Activated CD8-positive, alpha-beta T cell treated with anti-CD3 and anti-CD28 coated beads for 36 hours (primary cell): ENCODE data around the gene RBM42. TPM values are rescaled to one million over a fixed set of nuclear protein-coding genes. Genes with fewer than 3 reads are reported as not detected.
A peak's percentile ranks its signal among the peaks of the same experiment; 100 is the strongest.
"Not testable (repeated sequence)": the region's sequence is repeated elsewhere in the genome, so short reads cannot be mapped to it uniquely, and the experiment has no call there.

Source experiments
- ATAC-seq: fragments of 200-7000 bp; cut with Tn5 transposase; one replicate; pipeline ENCODE4 v1.10.0; 2021; ENCODE audit warnings: mild to moderate bottlenecking, moderate library complexity
- CTCF ChIA-PET: fragments of 350-600 bp; sonication (Branson Sonifier 250); formaldehyde crosslinking; loops from one replicate; lab custom pipeline; 2021; ENCODE audit warnings: antibody characterized with exemption; lab: Charles Lee
- POLR2A ChIA-PET: fragments of 350-600 bp; sonication (Branson Sonifier 250); formaldehyde crosslinking; loops from one replicate; lab custom pipeline; 2021; ENCODE audit warnings: antibody characterized with exemption; lab: Charles Lee
- DNase-seq: peaks from one replicate; pipeline ENCODE4 v3.0.0-alpha.2; 2020
- H3K27ac Mint-ChIP-seq: one replicate; pipeline ENCODE4 v1.8.0; 2021; ENCODE audit warnings: mild to moderate bottlenecking, mixed read lengths
- H3K27me3 Mint-ChIP-seq: one replicate; pipeline ENCODE4 v1.8.0; 2021; ENCODE audit warnings: mixed read lengths
- H3K36me3 Mint-ChIP-seq: one replicate; pipeline ENCODE4 v1.8.0; 2021; ENCODE audit warnings: low read depth, mixed read lengths
- H3K4me1 Mint-ChIP-seq: one replicate; pipeline ENCODE4 v1.8.0; 2021; ENCODE audit warnings: low read depth, mixed read lengths
- H3K4me3 Mint-ChIP-seq: one replicate; pipeline ENCODE4 v1.8.0; 2021; ENCODE audit warnings: mild to moderate bottlenecking, moderate library complexity, mixed read lengths
- H3K9me3 Mint-ChIP-seq: one replicate; pipeline ENCODE4 v1.8.0; 2021; ENCODE audit warnings: mixed read lengths
- intact Hi-C: fragments of 100-400 bp; cut with micrococcal nuclease; formaldehyde crosslinking; loops from one replicate; pipeline ENCODE4 v1.10.0; 2022
- total RNA-seq, 2 experiments: library from RNA; stranded (reverse); gene quantifications; one replicate each; pipeline ENCODE4 v1.2.3, GENCODE V29; 2021
- TF ChIP-seq, protein P1 (sequence below): fragments of 200-600 bp; IDR thresholded peaks from one replicate; pipeline ENCODE4 v1.8.0; 2022; ENCODE audit warnings: antibody characterized with exemption, mild to moderate bottlenecking

The RBM42 gene
- total RNA-seq, 2 experiments from 2014 or later = 82.9 to 95.2 TPM

DNA sequence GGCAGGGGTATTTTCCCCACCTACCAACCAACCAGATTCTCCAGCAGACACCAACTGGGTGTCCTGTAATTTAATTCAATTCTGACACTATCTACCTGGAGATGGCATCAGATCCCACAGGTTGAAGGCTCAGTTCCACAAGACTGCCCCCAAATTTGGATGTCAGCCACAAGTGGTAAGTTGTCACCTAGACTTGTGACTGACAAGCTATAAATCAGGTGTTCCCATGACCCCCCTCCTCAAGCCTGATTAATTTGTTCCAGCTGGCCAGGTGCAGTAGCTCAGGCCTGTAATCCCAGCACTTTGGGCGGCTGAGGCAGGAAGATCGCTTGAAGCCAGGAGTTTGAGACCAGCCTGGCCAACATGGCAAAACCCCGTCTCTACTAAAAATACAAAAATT is 26.9 kb upstream of the RBM42 start:
- Mint-ChIP-seq H3K36me3 (no peaks in the 10 kb centered on the region), H3K4me1 (no peaks in the 10 kb centered on the region), H3K9me3 (no peaks in the 10 kb centered on the region), H3K27me3 (peaks cover 2% of the 10 kb centered on the region), H3K27ac (no peak overlapping the region), H3K4me3 (no peak overlapping the region)
- intact Hi-C loops = no loop called here
- DNase-seq (no peak), ATAC-seq (no peak)
- POLR2A ChIA-PET = no interaction called here
- TF ChIP-seq, protein P1, sequence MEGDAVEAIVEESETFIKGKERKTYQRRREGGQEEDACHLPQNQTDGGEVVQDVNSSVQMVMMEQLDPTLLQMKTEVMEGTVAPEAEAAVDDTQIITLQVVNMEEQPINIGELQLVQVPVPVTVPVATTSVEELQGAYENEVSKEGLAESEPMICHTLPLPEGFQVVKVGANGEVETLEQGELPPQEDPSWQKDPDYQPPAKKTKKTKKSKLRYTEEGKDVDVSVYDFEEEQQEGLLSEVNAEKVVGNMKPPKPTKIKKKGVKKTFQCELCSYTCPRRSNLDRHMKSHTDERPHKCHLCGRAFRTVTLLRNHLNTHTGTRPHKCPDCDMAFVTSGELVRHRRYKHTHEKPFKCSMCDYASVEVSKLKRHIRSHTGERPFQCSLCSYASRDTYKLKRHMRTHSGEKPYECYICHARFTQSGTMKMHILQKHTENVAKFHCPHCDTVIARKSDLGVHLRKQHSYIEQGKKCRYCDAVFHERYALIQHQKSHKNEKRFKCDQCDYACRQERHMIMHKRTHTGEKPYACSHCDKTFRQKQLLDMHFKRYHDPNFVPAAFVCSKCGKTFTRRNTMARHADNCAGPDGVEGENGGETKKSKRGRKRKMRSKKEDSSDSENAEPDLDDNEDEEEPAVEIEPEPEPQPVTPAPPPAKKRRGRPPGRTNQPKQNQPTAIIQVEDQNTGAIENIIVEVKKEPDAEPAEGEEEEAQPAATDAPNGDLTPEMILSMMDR = no peak
- CTCF ChIA-PET = interaction anchor here (0.7 to 1.5 kb wide), 3 partner anchors 10 to 53 kb away, joined by 3 to 8 read pairs (median 4); no protein-coding TSS in a partner anchor

DNA sequence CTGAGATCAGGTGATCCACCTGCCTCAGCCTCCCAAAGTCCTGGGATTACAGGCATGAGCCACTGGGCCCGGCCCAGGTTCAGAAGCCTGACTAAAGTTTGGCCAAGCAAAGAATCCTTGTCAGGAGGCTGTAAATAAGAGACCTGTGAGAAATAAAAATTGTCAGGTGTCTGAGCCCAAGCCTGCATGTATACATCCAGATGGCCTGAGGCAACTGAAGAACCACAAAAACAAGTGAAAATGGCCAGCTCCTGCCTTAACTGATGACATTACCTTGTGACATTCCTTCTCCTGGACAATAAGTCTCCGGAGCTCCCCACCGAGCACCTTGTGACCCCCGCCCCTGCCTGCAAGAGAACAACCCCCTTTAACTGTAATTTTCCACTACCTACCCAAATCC is 24.4 kb upstream of the RBM42 start:
- H3K27me3 Mint-ChIP-seq, POLR2A ChIA-PET, intact Hi-C loops, H3K4me1 Mint-ChIP-seq, H3K36me3 Mint-ChIP-seq, DNase-seq, ATAC-seq, H3K9me3 Mint-ChIP-seq, H3K4me3 Mint-ChIP-seq, H3K27ac Mint-ChIP-seq: not testable (repeated sequence)
- CTCF ChIA-PET = interaction anchor here (0.8 kb wide), 1 partner anchor 56 kb away, joined by 3 read pairs; no protein-coding TSS in a partner anchor

DNA sequence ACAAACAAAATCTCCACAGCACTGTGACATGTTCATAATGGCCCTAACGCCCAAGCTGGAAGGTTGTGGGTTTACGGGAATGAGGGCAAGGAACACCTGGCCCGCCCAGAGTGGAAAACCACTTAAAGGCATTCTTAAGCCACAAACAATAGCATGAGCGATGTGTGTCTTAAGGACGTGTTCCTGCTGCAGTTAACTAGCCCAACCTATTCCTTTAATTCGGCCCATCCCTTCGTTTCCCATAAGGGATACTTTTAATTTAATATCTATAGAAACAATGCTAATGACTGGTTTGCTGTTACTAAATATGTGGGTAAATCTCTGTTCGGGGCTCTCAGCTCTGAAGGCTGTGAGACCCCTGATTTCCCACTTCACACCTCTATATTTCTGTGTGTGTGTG is 21.7 kb upstream of the RBM42 start:
- ATAC-seq, H3K27me3 Mint-ChIP-seq, H3K9me3 Mint-ChIP-seq, DNase-seq, H3K36me3 Mint-ChIP-seq, intact Hi-C loops, H3K4me3 Mint-ChIP-seq, H3K27ac Mint-ChIP-seq: not testable (repeated sequence)
- peaks cover 16% of the 10 kb centered on the region for H3K4me1 Mint-ChIP-seq
- CTCF ChIA-PET = interaction anchor here (0.7 kb wide), 1 partner anchor 17 kb away, joined by 3 read pairs; no protein-coding TSS in a partner anchor
- POLR2A ChIA-PET = interaction anchor here (0.7 to 1.5 kb wide), 2 partner anchors 10 to 38 kb away, joined by 3 read pairs; no protein-coding TSS in a partner anchor

DNA sequence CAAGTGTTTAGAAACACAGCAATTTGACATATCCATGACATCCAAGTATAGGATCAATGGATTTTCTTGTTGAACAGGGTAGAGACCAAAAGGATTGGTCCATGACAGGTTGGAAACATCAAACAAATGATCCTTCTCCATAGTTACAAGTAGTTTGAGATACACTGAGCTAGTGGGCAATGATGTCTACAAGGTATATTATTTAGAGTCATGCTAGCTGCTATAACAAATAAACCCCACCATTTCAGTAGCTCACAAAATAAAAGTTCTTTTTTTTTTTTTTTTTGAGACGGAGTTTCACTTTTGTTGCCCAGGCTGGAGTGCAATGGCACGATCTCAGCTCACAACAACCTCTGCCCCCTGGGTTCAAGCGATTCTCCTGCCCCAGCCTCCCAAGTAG is 21.2 kb upstream of the RBM42 start:
- ATAC-seq (no peak), DNase-seq (no peak)
- TF ChIP-seq, protein P1 = no peak
- no peak overlapping the region for H3K27ac Mint-ChIP-seq
- peaks cover 17% of the 10 kb centered on the region for H3K4me1 Mint-ChIP-seq
- H3K9me3 Mint-ChIP-seq = peaks cover 9% of the 10 kb centered on the region
- ChIA-PET POLR2A (interaction anchor here (1.2 to 1.5 kb wide), 3 partner anchors 9 to 51 kb away, joined by 3 to 5 read pairs (median 3); no protein-coding TSS in a partner anchor), CTCF (interaction anchor here (1.1 to 1.6 kb wide), 3 partner anchors 15 to 97 kb away, joined by 5 to 6 read pairs (median 6); no protein-coding TSS in a partner anchor)
- H3K36me3 Mint-ChIP-seq = peaks cover 2% of the 10 kb centered on the region
- no peak overlapping the region for H3K4me3 Mint-ChIP-seq
- H3K27me3 Mint-ChIP-seq = peaks cover 2% of the 10 kb centered on the region
- intact Hi-C loops = no loop called here

DNA sequence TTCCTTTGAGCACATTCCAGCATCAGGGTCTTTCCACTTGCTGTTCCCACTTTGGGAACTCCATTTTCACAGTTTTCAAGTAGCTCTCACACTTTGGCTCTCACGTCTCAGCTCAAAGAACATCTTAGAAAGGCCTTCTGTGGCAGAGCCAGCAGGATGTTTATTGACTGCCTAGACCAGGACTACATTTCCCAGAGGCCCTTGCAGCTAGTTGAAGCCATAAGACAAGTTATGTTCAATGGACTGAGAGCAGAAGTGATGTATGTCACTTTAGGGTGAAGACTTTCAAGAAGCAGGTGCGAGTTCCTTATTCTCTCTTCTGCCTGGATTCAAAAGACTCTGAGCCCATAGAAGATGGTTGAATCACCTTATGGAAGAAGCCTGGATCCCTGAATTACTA is 20.6 kb upstream of the RBM42 start:
- Mint-ChIP-seq H3K9me3 (peaks cover 9% of the 10 kb centered on the region), H3K36me3 (peaks cover 2% of the 10 kb centered on the region), H3K27ac (no peak overlapping the region), H3K4me3 (no peak overlapping the region), H3K4me1 (peaks cover 17% of the 10 kb centered on the region), H3K27me3 (peaks cover 2% of the 10 kb centered on the region)
- intact Hi-C loops = no loop called here
- peak; percentile 22 for DNase-seq
- POLR2A ChIA-PET = interaction anchor here (1.2 to 1.5 kb wide), 3 partner anchors 9 to 52 kb away, joined by 3 to 5 read pairs (median 3); no protein-coding TSS in a partner anchor
- CTCF ChIA-PET = interaction anchor here (1.1 to 1.6 kb wide), 3 partner anchors 16 to 98 kb away, joined by 5 to 6 read pairs (median 6); no protein-coding TSS in a partner anchor
- no peak for ATAC-seq
- TF ChIP-seq, protein P1 = no peak

DNA sequence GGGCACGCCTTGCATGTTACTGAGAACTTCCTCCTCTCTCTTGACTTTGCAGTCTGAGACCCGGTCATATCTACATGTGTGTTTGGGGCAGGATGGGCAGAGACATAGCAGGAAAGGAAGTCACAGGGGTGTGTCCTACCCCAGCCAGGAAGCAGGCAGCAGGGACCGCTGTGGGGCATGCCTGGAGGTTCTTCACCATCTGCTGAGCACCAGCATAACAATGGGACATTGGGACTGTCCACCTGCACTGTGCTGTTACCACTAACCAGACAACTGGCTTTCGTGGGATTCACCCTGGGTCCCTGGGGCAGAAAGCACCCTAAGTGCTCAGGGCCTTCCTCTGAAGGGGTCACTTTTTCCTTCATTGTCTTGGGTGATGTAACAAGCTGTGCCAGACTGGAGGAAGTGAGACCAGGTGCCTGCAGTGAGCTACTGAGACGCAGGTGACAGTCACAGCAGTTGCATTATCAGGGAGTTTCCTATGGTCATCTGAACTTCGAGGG is 18.9 kb upstream of the RBM42 start:
- ChIA-PET POLR2A (interaction anchor here (1.0 kb wide), 1 partner anchor 35 kb away, joined by 3 read pairs; no protein-coding TSS in a partner anchor), CTCF (interaction anchor here (1.2 to 4.3 kb wide), 3 partner anchors 17 to 99 kb away, joined by 3 to 19 read pairs (median 5); no protein-coding TSS in a partner anchor)
- intact Hi-C loops = no loop called here
- peaks cover 9% of the 10 kb centered on the region for H3K9me3 Mint-ChIP-seq
- H3K4me1 Mint-ChIP-seq = peaks cover 23% of the 10 kb centered on the region
- peaks cover 2% of the 10 kb centered on the region for H3K36me3 Mint-ChIP-seq
- peaks cover 2% of the 10 kb centered on the region for H3K27me3 Mint-ChIP-seq
- DNase-seq = peak; percentile 42
- no peak overlapping the region for H3K4me3 Mint-ChIP-seq
- no peak for ATAC-seq
- H3K27ac Mint-ChIP-seq = peak overlapping the region; percentile 82
- TF ChIP-seq, protein P1 = no peak
